ENCODE measurements around the gene ANTXR2. TPM values are rescaled to one million over a fixed set of nuclear protein-coding genes. Genes with fewer than 3 reads are reported as not detected.

Gene ANTXR2
- total RNA-seq, 2 experiments from 2014 or later: not detected

DNA sequence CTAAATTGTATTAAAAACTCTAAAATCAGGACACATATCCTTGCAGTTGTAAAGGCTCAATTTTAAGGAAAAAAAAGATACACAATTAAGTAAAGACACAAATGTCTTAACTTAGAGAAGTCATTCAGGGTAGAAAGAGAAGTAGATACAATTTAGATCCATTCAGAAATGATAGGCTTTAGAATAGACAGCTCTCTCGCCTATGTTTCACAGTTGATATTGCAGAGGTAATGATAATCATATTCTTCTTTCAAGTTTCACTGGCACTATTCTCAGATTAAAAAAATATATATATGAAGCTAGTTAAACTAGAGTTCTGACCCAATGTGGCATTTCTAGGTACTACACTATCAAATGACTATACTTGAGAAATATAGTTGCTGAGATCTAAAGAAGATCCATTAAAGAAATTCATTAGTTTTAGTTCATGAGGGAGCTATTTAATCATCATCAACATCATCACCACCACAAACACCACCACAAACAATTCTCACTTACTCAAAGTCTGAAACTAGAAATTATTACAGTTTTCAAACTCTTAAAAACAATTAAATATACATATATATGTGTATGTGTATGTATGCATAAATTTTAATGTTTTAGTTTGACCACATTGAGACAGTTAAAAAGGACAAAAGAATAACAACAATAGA, 93.1 kb downstream of the ANTXR2 start:
- no peaks in the 10 kb centered on the region for H4K20me1 ChIP-seq (ENCODE audit: insufficient read depth, low read length)
- no peaks in the 10 kb centered on the region for H3K4me1 ChIP-seq (ENCODE audit: insufficient read depth, low read length, poor library complexity, severe bottlenecking)
- intact Hi-C loops (cut with micrococcal nuclease; ENCODE audit: unreplicated experiment): no loop called here
- TF ChIP-seq, protein P1, sequence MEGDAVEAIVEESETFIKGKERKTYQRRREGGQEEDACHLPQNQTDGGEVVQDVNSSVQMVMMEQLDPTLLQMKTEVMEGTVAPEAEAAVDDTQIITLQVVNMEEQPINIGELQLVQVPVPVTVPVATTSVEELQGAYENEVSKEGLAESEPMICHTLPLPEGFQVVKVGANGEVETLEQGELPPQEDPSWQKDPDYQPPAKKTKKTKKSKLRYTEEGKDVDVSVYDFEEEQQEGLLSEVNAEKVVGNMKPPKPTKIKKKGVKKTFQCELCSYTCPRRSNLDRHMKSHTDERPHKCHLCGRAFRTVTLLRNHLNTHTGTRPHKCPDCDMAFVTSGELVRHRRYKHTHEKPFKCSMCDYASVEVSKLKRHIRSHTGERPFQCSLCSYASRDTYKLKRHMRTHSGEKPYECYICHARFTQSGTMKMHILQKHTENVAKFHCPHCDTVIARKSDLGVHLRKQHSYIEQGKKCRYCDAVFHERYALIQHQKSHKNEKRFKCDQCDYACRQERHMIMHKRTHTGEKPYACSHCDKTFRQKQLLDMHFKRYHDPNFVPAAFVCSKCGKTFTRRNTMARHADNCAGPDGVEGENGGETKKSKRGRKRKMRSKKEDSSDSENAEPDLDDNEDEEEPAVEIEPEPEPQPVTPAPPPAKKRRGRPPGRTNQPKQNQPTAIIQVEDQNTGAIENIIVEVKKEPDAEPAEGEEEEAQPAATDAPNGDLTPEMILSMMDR (conservative IDR thresholded peaks at IDR 0.05; ENCODE audit: low read length): no peak
- TF ChIP-seq EZH2phosphoT487 (IDR thresholded peaks at IDR 0.05; ENCODE audit: borderline replicate concordance, low read depth, low read length): no peak
- no peaks in the 10 kb centered on the region for H3K9me2 ChIP-seq (ENCODE audit: insufficient read depth, low read length)
- no TSS peak for BruUV-seq (replicated peaks)
- no peaks in the 10 kb centered on the region for H3K36me3 ChIP-seq (ENCODE audit: insufficient read depth, low read length)
- POLR2A ChIA-PET: interaction anchor here (0.6 kb wide), 1 partner anchor 20 kb away, joined by 3 read pairs; no protein-coding TSS in a partner anchor
- H2AFZ ChIP-seq (ENCODE audit: low read length): no peak overlapping the region
- H3K9me3 ChIP-seq (ENCODE audit: low read length): no peaks in the 10 kb centered on the region
- H3K27ac ChIP-seq (ENCODE audit: low read depth, low read length, poor library complexity, severe bottlenecking): no peak overlapping the region
- no peaks in the 10 kb centered on the region for H3K79me2 ChIP-seq (ENCODE audit: insufficient read depth, low read depth, low read length)
- DNase-seq (ENCODE audit: low spot score): no peak
- no peak overlapping the region for H3K4me2 ChIP-seq (ENCODE audit: low read length)
- CTCF ChIA-PET (ENCODE audit: unreplicated experiment): no interaction called here
- H3K4me3 ChIP-seq (ENCODE audit: low read depth, low read length, poor library complexity, severe bottlenecking): no peak overlapping the region

DNA sequence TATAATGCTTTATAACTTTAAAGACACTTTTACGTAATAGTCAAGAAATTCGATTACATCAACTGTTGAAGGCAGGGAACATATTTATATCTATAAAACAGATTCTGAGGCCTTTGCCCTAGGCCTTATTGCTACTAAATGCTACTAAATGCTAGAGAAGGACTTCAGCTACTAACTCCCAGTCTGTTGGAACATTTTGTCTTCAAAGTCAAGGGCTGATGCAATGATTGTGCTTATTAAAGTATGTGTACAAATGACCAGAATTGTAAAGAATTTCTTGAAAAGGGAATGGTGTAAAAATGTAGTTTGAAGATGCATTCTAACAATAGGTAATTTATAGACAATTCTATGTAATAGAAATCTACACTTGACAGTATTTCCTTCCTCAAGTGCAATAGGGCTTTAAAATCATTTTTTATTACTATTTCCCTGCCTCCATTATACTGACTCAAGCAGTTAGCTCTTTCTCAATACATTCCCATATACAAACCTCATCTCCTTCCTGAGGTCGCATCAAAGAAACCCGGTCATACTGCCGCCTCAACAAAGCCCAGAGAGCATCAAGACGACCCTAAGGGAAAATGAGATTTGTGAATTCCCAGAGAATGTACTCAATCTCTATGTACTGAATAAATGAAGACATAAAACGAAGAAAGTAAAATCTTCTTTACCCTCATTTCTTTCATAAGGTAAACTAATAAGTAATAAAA, 95.7 kb downstream of the ANTXR2 start:
- no peak overlapping the region for H3K27ac ChIP-seq (ENCODE audit: low read depth, low read length, poor library complexity, severe bottlenecking)
- TF ChIP-seq EZH2phosphoT487 (IDR thresholded peaks at IDR 0.05; ENCODE audit: borderline replicate concordance, low read depth, low read length): no peak
- TF ChIP-seq, protein P1 (conservative IDR thresholded peaks at IDR 0.05; ENCODE audit: low read length): no peak
- DNase-seq (ENCODE audit: low spot score): no peak
- H2AFZ ChIP-seq (ENCODE audit: low read length): no peak overlapping the region
- no TSS peak for BruUV-seq (replicated peaks)
- H3K4me2 ChIP-seq (ENCODE audit: low read length): no peak overlapping the region
- H3K36me3 ChIP-seq (ENCODE audit: insufficient read depth, low read length): no peaks in the 10 kb centered on the region
- no peaks in the 10 kb centered on the region for H4K20me1 ChIP-seq (ENCODE audit: insufficient read depth, low read length)
- POLR2A ChIA-PET: no interaction called here
- CTCF ChIA-PET (ENCODE audit: unreplicated experiment): interaction anchor here (0.6 kb wide), 1 partner anchor 1920 kb away, joined by 3 read pairs; the partner anchor contains the start of gene FRAS1
- H3K4me3 ChIP-seq (ENCODE audit: low read depth, low read length, poor library complexity, severe bottlenecking): no peak overlapping the region
- H3K79me2 ChIP-seq (ENCODE audit: insufficient read depth, low read depth, low read length): no peaks in the 10 kb centered on the region
- intact Hi-C loops (cut with micrococcal nuclease; ENCODE audit: unreplicated experiment): no loop called here
- H3K4me1 ChIP-seq (ENCODE audit: insufficient read depth, low read length, poor library complexity, severe bottlenecking): no peaks in the 10 kb centered on the region
- no peaks in the 10 kb centered on the region for H3K9me2 ChIP-seq (ENCODE audit: insufficient read depth, low read length)
- H3K9me3 ChIP-seq (ENCODE audit: low read length): no peaks in the 10 kb centered on the region
